Renal cortical epithelial cell (primary cell): Measurements from ENCODE around the gene ZNF418. TPM values are rescaled to one million over a fixed set of nuclear protein-coding genes. Genes with fewer than 3 reads are reported as not detected.
"Not testable (repeated sequence)": the region's sequence is repeated elsewhere in the genome, so short reads cannot be mapped to it uniquely, and the experiment has no call there.

Experiments
- DNase-seq: peaks from one replicate; pipeline ENCODE4 v3.0.0-alpha.2; 2011; ENCODE audit warnings: low read depth
- total RNA-seq: library from RNA; depleted of rRNA; stranded (reverse); fragments of >200 nt; gene quantifications from 2 replicates; pipeline ENCODE4 v1.2.3, GENCODE V29; 2014

ZNF418 gene
- total RNA-seq, 1 donor from 2014 or later = 7.2 TPM

DNA sequence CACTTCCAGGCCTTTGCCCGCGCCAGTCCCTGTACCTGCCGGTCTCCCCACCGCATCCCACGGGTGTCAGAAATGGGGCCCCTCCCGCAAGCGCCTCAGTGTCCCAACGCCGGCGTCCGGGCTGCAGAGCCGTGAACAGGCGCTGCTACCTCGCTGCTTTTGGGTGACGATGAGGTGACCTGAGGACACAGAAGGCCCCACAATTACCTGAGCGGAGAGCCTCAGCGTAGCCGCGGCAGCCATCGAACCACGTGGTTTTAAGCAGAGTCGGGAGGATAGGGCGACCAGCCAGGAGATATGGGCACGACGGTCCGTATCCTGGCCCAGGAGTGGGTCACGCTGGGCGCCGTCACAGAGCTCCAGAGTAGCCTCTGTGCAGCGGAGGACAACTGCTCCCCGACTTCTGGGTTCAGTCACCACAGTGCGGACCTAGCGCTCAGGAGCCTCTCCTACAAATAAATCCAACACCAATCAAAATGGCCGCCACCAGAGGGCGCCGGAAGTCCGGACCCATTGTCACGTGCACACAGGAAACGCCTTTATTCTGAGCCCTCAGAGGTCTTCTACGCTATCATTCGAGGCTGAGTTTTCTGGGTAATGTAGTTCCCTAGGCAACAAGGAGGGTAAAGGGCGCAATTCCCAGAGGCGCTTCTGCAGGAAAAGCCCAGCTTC is 46.5 kb downstream of the ZNF418 start, which contains the start of gene ZNF814:
ZNF814 (minus strand) TSS at position 478 of the 672 bp plus-strand sequence; CDS start at position 243, 235 bp downstream.
- DNase-seq = peak; percentile 76

- DNase-seq = peak; percentile 19
Observed at GRCh38 chr19:57888107-57888559, 47.1 kb downstream of the ZNF418 start.

GRCh38 chr19:57887195-57887941 is 47.8 kb downstream of the ZNF418 start:
- peak; percentile 21 for DNase-seq

DNA sequence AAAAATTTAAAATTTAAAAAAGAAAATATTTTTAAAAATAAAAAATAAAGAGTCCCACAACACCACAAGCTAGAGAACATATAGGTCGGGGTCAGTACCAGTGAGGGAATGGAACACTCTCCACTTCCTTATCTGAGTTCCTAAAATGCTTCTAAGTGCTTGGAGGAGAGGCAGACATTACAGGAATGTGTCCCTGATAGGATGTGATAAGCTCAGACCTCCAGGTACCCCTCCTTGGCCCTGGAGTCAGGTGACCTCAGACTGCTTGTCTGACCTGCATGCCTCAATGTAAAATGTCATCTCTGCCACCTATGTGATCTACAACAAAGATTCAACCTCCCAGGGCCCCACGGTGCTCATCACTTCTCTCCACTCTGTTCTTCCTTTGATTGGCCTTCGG is 49.2 kb downstream of the ZNF418 start:
- DNase-seq = no peak

DNA sequence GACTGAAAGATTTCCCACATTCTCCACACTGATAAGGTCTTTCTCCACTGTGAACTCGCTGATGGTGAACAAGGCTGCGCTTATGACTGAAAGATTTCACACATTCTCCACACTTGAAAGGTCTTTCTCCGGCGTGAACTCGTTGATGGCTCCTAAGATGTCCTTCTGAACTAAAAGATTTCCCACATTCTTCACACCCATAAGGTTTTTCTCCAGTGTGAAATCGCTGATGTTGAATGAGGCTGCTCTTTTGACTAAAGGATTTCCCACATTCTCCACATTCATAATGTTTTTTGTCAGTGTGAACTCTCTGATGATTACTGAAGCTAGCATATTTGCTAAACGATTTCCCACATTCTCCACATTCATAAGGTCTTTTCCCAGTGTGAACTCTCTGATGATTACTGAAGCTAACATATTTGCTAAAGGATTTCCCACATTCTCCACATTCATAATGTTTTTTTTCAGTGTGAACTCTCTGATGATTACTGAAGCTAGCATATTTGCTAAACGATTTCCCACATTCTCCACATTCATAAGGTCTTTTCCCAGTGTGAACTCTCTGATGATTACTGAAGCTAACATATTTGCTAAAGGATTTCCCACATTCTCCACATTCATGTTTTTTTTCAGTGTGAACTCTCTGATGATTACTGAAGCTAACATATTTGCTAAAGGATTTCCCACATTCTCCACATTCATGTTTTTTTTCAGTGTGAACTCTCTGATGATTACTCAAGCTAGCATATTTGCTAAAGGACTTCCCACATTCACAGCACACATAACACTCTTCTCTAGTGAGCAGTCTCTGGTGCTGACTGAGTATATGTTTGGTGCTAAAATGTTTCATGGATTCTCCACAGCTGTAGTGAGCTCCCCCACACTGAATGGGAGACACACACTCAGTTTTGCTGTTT is 61.1 kb downstream of the ZNF418 start:
- not testable (repeated sequence) for DNase-seq

GRCh38 chr19:57872450-57872849 is 62.8 kb downstream of the ZNF418 start:
- no peak for DNase-seq

Other genes starting within 250 kb of the ZNF418 start
- gene ZNF154, start 226.2 kb downstream of the ZNF418 start, total RNA-seq = 1.7 and 4.2 TPM in 2 replicates
- 5.9 and 10.5 TPM in 2 replicates for gene ZNF671, start 207.8 kb downstream of the ZNF418 start, total RNA-seq
- 13.2 and 18.5 TPM in 2 replicates for gene ZNF776, start 188.6 kb downstream of the ZNF418 start, total RNA-seq
- 16.2 and 18.1 TPM in 2 replicates for gene ZNF586, start 165.7 kb downstream of the ZNF418 start, total RNA-seq
- 11.8 and 17.7 TPM in 2 replicates for gene ZNF552, start 120.5 kb downstream of the ZNF418 start, total RNA-seq
- gene ZNF587B, start 105.1 kb downstream of the ZNF418 start, total RNA-seq = 29.9 and 35.1 TPM in 2 replicates
- 29.0 and 75.3 TPM in 2 replicates for gene ZNF587, start 85.5 kb downstream of the ZNF418 start, total RNA-seq
- gene ZNF814, start 46.4 kb downstream of the ZNF418 start, total RNA-seq = 5.2 and 8.7 TPM in 2 replicates
- 8.3 and 28.5 TPM in 2 replicates for gene ZNF417, start 18.8 kb downstream of the ZNF418 start, total RNA-seq
- gene ZNF256, start 12.3 kb upstream of the ZNF418 start, total RNA-seq = 3.5 and 6.8 TPM in 2 replicates
- gene C19orf18, start 39.1 kb upstream of the ZNF418 start, total RNA-seq = 0.15 TPM in 1 of 2 replicates, not detected in the other
- gene ZNF606, start 67.4 kb upstream of the ZNF418 start, total RNA-seq = 9.6 and 19.9 TPM in 2 replicates
- gene ZSCAN1, start 98.6 kb upstream of the ZNF418 start, total RNA-seq = not detected in 2 replicates
- 2.3 and 7.7 TPM in 2 replicates for gene ZNF135, start 123.9 kb upstream of the ZNF418 start, total RNA-seq
- gene ZSCAN18, start 162.8 kb upstream of the ZNF418 start, total RNA-seq = 28.8 and 52.4 TPM in 2 replicates
- 13.0 and 21.8 TPM in 2 replicates for gene ZNF329, start 215.4 kb upstream of the ZNF418 start, total RNA-seq
- 15.9 and 22.6 TPM in 2 replicates for gene ZNF274, start 247.7 kb upstream of the ZNF418 start, total RNA-seq